IPS-NIHi7 (cell line): ENCODE measurements around the gene REG1A.

ENCODE experiments used
- DNase-seq: peaks from one replicate; pipeline ENCODE4 v3.0.0; 2012; ENCODE audit warnings: mixed read lengths; ENCODE audit errors: extremely low spot score

The REG1A gene, protein sequence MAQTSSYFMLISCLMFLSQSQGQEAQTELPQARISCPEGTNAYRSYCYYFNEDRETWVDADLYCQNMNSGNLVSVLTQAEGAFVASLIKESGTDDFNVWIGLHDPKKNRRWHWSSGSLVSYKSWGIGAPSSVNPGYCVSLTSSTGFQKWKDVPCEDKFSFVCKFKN

DNA sequence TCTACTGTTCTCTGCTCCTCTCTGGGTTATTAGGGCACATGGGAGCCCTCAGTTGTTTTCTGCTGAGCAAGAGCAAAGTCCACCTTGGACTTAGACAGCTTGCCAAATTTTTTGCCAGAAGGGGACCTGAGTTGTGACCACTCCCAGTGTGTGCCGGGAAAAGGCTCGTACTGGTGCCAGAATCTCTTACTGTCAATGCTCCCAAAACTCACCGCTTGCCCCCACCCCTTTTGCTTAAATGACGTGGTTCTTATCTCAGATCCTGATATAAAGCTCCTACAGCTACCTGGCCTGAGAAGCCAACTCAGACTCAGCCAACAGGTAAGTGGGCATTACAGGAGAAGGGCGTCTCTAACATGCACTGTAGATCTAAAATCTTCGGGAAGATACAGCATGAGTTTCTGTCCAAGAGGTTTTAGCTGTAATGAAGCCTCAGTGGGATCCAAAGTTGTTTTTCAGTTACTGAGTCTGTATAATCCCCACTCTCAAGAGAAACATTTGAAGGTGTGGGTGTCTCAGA, at the start of gene REG1A:
REG1A (plus strand) TSS at position 295 of the 520 bp plus-strand sequence. CDS start 374 bp downstream, outside the sequence.
- DNase-seq, result no peak

DNA sequence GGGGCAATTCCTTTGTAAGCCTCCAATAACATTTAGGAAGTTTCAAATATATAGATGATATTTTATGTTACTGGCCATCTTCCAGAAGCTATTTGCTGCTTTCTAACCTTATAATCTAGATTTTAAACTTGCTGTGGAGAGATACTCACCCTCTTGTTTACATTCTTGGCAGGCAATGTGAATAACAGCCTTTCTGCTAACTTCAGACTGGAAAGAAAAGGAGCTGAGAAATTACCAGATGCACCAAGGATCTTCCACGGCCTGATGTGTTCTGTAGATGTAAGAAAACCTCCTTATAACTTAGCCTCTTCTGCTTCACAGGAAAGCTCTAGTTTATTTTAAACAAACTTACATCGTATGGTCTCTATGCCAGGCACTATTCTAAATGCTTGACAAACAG, 49.2 kb upstream of the REG1A start:
- no peak for DNase-seq

DNA sequence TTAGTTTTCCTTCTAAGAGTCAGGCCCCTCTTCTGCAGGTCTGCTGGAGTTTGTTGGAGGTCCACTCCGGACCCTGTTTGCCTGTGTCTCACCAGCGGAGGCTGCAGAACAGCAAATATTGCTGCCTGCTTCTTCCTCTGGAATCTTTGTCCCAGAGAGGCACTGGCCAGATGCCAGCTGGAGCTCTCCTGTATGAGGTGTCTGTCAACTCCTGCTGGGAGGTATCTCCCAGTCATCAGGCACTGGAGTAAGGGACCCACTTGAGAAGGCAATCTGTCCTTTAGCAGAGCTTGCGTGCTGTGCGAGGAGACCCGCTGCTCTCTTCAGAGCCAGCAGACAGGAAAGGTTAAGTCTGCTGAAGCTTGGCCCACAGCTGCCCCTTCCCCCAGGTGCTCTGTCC, 37.3 kb upstream of the REG1A start:
- no peak for DNase-seq

DNA sequence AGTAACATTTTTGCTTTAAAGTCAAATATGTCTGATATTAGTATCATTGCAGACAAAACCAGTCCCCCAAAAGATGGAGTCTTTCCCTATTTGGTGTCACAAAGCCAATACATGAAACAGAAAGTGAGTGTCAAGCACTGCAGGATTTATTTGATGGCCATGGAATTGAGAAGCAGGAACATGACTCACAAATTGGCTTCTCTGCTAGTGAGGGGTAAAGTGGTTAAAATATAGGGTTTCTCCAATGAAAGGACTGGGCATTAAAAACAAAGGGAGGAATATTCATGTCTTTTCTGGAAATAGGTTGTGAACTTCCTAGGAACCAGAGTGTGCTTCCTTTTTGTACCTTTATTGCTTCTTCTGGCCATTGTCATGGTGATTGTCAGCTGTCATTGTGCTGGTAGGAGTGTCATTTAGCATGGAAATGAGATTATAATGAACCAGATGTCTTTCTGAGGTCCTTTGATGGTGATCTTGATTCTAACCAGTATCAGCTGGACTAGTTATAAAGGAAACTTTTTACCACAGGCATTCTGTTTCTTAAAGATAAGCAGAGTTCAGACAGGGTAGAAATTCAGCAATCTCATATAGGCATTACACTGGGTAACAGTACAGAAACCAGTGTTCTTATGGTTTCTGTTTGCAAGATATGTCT, 36.6 kb upstream of the REG1A start:
- DNase-seq, result no peak

DNA sequence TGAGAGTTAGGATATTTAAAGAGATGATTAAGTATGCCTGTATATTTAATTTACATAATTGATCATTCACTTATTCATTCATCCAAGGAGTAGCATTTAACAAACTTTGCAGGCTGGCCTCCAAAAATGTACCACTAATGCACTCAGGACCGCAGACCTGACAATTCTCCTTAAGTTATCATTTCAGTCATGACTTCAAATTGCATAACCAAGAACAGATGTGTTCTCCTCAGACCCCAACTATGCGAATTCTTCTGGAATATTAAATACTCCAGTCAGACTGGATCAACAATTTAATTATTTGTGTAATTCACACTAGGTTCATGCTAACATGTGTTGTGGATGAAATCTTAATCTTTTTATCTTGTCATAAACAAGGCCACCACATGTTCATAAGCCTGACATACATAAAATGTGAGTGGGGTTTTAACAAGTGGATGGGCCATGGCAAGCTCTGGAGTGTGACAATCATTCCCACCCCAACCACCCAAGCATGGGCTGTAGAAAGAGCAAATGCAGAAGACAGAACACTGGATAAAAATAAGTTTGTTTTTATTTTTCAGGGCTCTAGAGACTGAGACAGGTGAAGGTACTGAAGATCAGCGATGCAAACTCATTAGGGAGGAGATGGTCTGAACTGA, 35.7 kb upstream of the REG1A start:
- no peak for DNase-seq

DNA sequence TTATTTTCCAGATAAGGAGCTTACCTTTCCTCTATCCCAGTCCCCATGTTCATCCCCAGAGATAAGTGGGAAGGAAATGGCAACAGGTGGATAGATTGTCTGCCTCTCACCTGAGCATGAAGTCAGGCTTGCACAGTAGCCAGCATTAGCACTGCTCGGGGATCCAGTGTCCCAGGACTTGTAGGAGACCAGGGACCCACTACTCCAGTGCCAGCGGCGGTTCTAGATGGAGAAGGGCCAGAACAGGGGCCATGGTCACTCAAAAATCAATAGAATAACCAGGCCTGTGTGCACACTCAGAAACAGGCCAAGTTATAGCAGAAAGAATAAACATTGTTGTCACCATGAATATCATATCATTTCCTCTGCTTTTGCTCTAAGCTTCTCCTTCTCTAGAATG, 34.9 kb upstream of the REG1A start:
- DNase-seq, result no peak

DNA sequence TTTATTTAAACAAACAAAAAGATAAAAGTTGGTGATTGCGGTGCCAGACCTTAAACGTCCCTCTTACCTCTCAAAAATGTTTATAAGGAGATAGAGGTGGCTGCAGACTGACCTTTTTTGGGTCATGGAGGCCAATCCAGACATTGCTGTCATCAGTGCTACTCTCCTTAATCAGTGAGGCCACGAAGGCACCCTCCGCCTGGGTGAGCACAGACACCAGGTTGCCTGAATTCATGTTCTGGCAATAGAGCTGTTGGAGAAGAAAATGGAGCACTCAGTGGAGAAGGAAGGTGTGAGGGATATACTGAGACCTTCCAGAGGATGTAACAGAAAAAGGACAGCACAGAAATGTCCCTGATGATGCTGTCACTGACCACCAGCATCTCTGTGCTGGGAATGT, 34.0 kb upstream of the REG1A start:
- DNase-seq, result no peak

DNA sequence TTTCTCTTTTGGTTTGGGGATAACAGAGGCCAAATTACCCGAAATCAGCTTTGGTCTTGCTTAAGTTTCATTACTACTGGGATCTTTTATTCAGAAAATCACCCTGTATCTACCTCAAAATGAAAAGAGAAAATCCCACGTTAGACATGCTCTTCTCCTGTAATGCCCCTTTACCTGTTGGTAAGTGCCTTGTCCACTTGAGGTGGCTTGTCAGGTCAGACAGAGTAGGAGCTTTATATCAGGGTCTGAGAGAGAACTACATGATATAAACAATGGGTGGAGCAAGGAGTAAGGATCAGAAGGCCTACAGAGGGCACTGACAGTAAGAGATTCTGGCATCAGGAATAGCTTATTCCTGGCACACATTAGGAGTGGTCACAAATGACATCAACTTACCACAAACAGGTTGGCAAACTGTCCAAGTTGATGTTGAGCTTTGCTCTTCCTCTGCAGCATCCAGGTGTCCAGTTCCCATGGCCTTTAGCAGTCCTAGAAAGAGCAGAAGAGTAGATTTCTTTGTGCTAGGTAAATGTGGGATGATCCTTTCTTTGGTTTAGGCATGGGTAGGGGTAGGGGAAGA, 32.4 kb upstream of the REG1A start, which contains the start of gene REG1B:
REG1B (minus strand) TSS at position 209 of the 580 bp plus-strand sequence. CDS start 381 bp downstream, outside the sequence.
- DNase-seq, result no peak

DNA sequence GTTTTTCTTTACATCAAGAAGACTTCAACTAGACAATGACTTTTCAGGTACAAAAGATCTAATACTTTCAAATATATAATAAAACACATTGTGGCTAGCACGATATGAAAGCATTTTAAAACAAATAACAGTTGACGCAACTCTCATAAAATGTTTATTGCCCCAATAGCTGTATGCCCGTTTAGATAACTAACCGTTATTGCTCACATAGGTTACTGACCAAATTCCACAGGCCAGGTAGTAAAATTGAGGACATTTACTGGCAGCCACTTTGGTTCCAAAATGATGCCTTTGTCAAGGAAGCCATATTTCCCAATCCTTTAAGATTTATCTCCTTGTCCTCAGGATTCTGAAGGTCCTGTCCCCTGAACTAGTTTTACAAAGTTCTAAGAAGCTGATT, 29.6 kb upstream of the REG1A start:
- DNase-seq, result no peak

DNA sequence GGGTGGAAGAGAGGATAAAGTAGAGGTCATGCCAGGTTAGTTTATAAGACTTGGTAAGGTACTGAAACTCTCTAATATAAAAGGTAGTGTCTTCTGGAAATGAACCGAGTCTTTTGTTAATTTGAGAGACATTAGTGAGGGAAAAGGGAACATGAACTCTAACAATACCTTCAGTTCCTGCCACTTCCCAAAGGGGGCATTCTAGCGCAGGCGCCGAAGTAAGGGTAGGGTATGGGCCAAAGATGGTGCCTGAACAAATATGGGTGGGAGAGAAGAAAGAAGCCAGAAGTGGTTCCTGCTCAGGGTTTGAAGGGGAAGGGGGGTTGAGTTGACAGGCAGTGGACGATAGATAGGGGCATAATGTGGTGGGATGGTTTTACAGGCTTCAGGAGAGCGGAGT, 22.4 kb upstream of the REG1A start:
- no peak for DNase-seq

DNA sequence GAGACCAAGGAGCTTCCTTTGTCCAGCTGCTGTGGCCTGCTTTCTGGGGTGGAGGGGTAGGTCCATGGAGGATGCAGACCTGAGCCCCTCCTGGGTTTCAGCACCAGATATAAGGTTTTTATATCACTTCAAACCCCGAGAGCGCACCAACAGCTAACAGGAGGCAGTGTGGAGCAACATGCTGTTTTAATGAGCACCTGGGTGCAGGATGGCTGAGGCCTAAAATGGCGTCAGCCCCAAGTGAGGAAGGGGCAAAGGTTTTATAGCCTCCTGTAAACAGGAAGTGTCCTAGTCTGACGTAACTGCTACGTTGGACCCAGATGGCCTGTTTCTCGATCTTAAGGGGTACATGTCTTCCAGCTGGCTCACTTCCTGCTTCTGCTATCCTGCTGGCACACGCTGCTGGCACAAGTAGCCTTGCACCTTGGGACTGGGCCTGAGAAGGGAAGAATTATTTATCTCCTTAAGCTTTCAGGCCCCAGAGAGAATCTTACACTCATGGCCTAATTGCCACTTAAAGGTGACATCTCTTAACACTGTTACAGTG, 21.1 kb upstream of the REG1A start:
- no peak for DNase-seq

DNA sequence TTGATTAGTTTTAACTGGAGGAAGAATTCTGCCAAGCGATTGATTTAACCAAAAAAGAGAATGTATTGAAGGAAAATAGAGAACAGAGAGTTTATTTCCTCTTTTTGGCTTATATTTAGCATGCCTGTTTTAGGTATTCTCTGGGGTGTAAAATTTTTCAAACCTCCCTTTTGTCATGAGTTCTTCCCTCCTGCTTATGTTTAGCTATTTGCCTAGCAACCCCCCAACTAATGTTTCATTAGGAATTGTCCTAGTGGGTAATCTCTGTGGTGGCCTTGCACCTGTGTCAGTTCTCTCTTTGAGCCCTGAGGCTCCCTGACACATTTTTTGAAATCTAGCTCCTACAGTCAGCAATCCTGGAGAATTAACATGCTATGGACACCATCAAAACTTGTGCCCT, 20.0 kb upstream of the REG1A start:
- DNase-seq, result no peak

DNA sequence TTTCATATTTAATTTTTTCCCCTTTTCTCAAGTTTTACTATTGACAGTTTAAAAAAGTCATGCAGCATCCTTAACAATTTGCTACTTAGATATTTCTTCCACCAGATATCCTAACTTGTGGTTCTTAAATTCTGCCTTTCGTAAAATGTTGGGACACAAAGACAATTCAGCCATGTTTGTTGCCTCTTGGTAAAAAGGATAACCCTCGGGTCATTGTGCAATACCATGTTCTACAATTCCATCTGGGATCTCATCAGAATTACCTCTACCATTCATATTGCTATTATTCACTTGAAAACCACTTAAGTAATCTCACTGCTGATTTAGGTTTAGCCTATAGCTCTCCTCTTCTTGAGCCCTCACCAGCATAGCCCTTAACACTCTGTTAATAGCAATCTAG, 19.3 kb upstream of the REG1A start:
- DNase-seq, result no peak

DNA sequence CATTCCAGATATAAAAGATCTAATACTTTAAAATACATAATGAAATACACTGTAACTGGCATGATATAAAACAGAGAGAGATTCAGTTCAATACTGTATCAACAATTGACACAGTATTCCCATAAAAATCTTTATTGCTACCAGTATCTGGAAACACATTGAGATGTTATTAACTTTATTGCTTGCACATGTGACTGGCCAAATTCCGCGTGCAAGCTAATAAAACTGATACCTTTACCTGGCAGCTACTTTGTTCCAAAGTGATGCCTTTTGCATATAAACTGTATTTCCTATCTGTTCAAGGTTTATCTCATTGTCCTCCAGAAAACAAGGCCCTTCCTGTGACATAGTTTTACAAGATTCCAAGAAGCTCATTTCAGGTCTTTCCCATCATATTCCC, 17.1 kb upstream of the REG1A start:
- no peak for DNase-seq

DNA sequence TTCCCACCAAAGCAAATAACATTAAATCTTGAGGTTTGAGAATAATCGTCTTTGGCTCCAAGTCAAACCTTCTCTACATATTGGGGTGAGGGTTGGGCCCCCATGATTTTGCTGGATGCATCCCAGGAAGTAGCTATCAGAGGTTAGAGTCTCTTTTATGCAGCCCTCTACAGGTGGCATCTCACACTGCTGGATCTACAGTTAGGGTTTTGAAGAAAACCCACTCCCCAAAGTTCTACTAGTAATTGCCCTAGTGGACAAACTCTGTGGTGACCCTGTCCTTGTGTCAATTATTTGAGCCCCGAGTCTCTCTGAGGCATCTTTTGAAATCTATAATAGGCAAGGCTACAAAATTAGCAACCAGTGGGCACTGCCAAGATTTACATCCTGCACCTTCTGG, 15.0 kb upstream of the REG1A start:
- DNase-seq, result no peak

DNA sequence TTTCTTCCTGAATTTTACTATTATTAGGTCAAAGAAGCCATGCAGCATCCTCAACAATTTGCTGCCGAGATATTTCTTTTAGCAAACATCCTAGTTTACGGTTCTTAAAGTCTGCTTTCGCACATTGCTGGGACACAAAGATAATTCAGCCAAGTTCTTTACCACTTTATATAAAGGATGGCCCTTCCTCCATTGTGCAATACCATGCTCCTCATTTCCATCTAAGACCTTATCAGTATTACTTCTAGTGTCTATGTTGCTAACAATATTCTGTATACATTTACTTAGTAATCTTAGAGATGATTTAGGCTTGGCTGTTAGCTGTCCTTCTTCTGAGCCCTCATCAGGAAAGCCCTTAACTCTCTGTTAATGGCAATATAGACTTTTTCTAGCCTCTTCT, 8.0 kb upstream of the REG1A start:
- DNase-seq, result no peak

DNA sequence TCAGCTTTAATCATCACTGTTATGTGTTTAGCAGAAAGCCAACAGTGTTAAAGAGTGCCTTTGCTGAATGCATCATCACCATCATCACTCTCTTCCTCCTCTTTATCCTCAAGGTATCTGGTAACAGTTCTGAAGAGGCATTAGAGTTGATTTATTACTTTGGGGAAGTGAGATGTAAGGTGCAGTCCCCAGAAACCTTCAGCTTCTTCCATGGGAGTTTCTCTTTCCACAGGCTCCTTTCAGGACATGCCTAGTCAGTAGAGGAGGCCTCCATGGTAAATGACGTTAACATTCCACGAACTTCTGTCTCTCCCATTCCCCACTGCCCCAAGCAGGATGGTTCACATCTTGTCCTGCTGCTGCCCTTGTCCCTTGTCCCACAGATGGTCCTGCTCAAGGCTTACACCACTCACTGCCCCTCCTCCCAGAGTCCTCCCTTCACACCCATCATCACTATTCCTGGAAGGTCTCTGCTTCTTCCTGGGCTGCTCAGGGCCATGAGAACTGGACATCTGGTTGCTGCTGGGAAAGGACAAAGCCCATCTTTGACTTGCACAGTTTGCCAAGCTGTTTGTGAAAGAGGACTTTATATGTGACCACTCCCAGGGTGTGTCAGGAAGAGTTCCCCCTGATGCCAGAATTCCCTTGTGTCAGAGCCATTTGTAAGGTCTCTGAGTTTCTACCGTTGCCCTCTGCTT, 5.3 kb upstream of the REG1A start:
- DNase-seq, result no peak

DNA sequence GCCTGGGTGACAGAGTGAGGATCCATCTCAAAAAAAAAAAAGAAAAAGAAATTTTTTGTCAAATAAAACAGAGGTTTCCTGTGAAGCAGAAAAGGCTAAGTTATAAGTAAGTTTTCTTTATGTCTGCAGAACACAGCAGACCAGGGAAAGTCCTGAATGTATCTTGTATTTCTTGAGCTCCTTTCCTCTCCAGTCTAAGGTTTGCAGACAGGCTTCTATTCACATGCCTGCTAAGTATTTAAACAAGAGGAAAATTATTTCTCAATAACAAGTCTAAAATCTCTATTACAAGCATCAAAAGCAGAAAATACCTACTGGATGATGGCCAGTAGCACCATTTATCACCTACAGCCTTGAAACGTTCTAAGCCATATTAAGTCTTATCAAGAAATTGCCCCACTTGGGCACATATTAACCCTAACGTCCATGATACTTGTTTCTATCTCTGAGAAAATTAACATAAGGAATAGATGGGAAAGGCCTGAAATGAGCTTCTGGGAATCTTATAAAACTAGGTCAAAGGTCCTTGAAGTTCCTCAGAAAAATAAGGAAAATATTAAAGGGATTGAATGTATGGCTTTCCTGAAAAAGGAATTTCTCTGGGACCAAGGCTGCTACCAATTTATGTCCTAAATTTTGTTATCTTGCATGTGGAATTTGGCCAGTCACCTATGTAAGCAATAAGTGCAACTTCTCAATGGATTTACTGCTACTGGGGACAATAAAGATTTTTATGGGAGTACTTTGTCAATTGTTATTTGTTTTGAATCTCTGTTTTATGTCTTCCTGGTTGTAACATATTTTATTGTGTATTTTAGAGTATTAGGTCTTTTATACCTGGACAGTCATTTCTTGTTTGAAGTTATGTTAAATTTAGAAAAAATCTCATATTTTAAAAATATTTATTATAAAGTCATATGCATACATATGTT, 3.0 kb upstream of the REG1A start:
- DNase-seq, result no peak

DNA sequence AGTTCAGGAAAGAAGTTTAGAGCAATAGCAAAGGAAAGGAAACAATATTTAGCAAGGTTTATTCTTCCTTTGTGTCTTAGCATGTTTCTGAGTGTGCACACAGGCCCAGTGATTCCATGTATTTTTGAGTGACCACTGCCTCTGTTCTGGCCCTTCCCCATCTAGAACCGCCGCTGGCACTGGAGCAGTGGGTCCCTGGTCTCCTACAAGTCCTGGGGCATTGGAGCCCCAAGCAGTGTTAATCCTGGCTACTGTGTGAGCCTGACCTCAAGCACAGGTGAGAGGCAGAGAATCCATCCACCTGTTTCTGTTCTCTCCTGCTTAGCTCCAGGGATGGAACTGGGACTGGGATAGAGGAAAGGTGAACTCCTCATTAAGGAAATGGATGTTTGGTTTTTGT, 2.4 kb downstream of the REG1A start:
- DNase-seq, result no peak

DNA sequence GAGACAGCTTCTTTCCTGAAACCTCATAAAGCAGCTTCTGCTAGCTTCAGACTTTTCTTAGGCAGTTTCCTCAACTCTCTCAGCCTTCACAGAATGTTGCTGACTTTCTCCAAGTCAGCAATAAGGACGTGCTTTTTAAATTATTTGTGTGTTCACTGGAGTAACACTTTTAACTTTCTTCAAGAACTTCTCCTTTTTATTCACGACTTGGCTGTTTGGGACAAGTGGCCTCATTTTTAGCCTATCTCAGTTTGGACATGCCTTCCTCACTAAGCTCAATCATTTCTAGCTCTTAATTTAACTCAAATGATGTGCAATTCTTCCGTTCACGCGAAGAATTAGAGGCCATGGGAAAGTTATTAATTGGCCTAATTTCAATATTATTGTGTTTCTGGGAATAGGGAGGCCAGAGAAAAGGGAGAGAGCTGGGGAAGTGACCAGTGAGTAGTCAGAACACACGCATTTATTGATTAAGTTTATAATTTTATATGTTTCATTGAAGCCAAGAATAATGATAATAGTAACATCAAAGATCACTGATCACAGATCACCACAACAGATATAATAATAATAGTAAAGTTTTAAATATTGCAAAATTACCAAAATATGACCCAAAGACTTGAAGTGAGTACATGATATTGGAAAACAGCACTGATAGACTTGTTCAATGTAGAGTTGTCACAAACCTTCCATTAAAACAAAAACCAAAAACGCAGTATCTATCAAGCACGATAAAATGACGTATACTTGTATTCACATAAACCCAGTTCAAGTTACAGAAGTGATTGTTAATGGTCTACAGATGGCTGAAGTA, 4.8 kb downstream of the REG1A start:
- no peak for DNase-seq
